Nucleus accumbens (tissue), 56 donors: ENCODE data around the gene HCRT.
"Not testable (repeated sequence)": the region's sequence is repeated elsewhere in the genome, so short reads cannot be mapped to it uniquely, and the experiment has no call there.

Experiments
- DNase-seq, 56 donors: peaks; one replicate each; lab custom pipeline; 2025; lab: John Stamatoyannopoulos, UW

HCRT gene

GRCh38 chr17:42199416-42200011, 14.3 kb upstream of the HCRT start:
- DNase-seq, result no peak

GRCh38 chr17:42198897-42199296, 13.6 kb upstream of the HCRT start:
- no peak for DNase-seq

GRCh38 chr17:42197564-42198156, 12.4 kb upstream of the HCRT start:
- DNase-seq, result no peak

GRCh38 chr17:42193969-42194899, 9.0 kb upstream of the HCRT start, which contains the start of gene GHDC:
GHDC (minus strand) TSS chr17:42194494; CDS start chr17:42193581, 913 bp downstream.
- peak in 55 of 56 donors; percentile 38 to 94 (median 76) for DNase-seq

GRCh38 chr17:42193216-42193968, 8.1 kb upstream of the HCRT start:
- no peak for DNase-seq

GRCh38 chr17:42192189-42193126, 7.2 kb upstream of the HCRT start:
- no peak for DNase-seq

- no peak for DNase-seq
These were observed 6.0 kb upstream of the HCRT start for GRCh38 chr17:42191275-42191608.

- DNase-seq, result no peak
These were observed 5.4 kb upstream of the HCRT start for GRCh38 chr17:42190491-42191274.

GRCh38 chr17:42189651-42189965, 4.4 kb upstream of the HCRT start:
- DNase-seq, result no peak

- no peak for DNase-seq
These were observed 3.7 kb upstream of the HCRT start for GRCh38 chr17:42188749-42189650.

GRCh38 chr17:42187833-42188232, 2.6 kb upstream of the HCRT start:
- no peak for DNase-seq

- DNase-seq, result not testable (repeated sequence)
These were observed 939 bp upstream of the HCRT start for GRCh38 chr17:42186191-42186590.

GRCh38 chr17:42185621-42185930, 324 bp upstream of the HCRT start:
- no peak for DNase-seq

- peak in 48 of 56 donors; percentile 21 to 81 (median 60) for DNase-seq
These were observed 1.2 kb downstream of the HCRT start for GRCh38 chr17:42183741-42184711.

GRCh38 chr17:42182927-42183734, 2.1 kb downstream of the HCRT start:
- peak in 10 of 56 donors; percentile 3 to 45 (median 20) for DNase-seq

- no peak for DNase-seq
These were observed 3.4 kb downstream of the HCRT start for GRCh38 chr17:42181851-42182207.
